Loucy (cell line): ENCODE data around the gene CDH4.

ENCODE experiments used
- H2AFZ ChIP-seq: fragments of 200-600 bp; sonication (generic); 2 replicates; pipeline ENCODE4 v1.6.0; 2016; ENCODE audit warnings: antibody characterized with exemption, mild to moderate bottlenecking, low read length, moderate library complexity
- H3F3A ChIP-seq: fragments of 200-600 bp; 2 replicates; pipeline ENCODE4 v1.6.0; 2016; ENCODE audit warnings: antibody characterized with exemption, low read depth, mild to moderate bottlenecking
- H3K27me3 ChIP-seq: fragments of 200-600 bp; sonication (generic); 2 replicates; pipeline ENCODE4 v1.6.1; 2014; ENCODE audit warnings: low read length, mild to moderate bottlenecking; ENCODE audit not compliant: insufficient read depth, poor library complexity, severe bottlenecking
- H3K36me3 ChIP-seq: fragments of 200-600 bp; sonication (generic); 2 replicates; pipeline ENCODE4 v1.6.1; 2016; ENCODE audit warnings: low read length; ENCODE audit not compliant: insufficient read depth
- H3K4me1 ChIP-seq: fragments of 200-600 bp; sonication (generic); 2 replicates; pipeline ENCODE4 v1.5.1; 2014; ENCODE audit warnings: low read length, mild to moderate bottlenecking; ENCODE audit not compliant: insufficient read depth, poor library complexity, severe bottlenecking
- H3K4me2 ChIP-seq: fragments of 200-600 bp; sonication (generic); 2 replicates; pipeline ENCODE4 v1.6.0; 2014; ENCODE audit warnings: antibody characterized with exemption, low read length, low read depth, mild to moderate bottlenecking; ENCODE audit not compliant: poor library complexity, severe bottlenecking
- H3K4me3 ChIP-seq: fragments of 200-600 bp; sonication (generic); 2 replicates; pipeline ENCODE4 v1.5.1; 2014; ENCODE audit warnings: low read length, mild to moderate bottlenecking, mixed read lengths; ENCODE audit not compliant: poor library complexity, severe bottlenecking
- H3K79me2 ChIP-seq: fragments of 200-600 bp; sonication (generic); 2 replicates; pipeline ENCODE4 v1.6.1; 2014; ENCODE audit warnings: low read length; ENCODE audit not compliant: insufficient read depth
- H3K9ac ChIP-seq: fragments of 200-600 bp; sonication (generic); 2 replicates; pipeline ENCODE4 v1.6.0; 2014; ENCODE audit warnings: mild to moderate bottlenecking, low read depth, low read length, moderate library complexity; ENCODE audit not compliant: poor library complexity, severe bottlenecking
- H3K9me2 ChIP-seq: fragments of 200-600 bp; sonication (generic); replicated peaks from 2 replicates; pipeline ENCODE4 v1.6.1; 2016; ENCODE audit warnings: low read depth, low read length, mixed read lengths
- H3K9me3 ChIP-seq: fragments of 200-600 bp; sonication (generic); 2 replicates; pipeline ENCODE4 v1.6.1; 2014; ENCODE audit warnings: mild to moderate bottlenecking, antibody characterized with exemption, low read length, low read depth; ENCODE audit not compliant: insufficient read depth
- H4K20me1 ChIP-seq: fragments of 200-600 bp; sonication (generic); 2 replicates; pipeline ENCODE4 v1.6.0; 2014; ENCODE audit warnings: antibody characterized with exemption, low read length, mild to moderate bottlenecking; ENCODE audit not compliant: insufficient read depth, poor library complexity, severe bottlenecking
- CTCF ChIP-seq: fragments of 200-600 bp; sonication (generic); conservative IDR thresholded peaks from 2 replicates; pipeline ENCODE4 v1.5.1; 2014; ENCODE audit warnings: mild to moderate bottlenecking, antibody characterized with exemption, low read length
- EZH2phosphoT487 ChIP-seq: fragments of 200-600 bp; IDR thresholded peaks from 2 replicates; pipeline ENCODE4 v1.6.1; 2018; ENCODE audit warnings: antibody characterized with exemption, mild to moderate bottlenecking, moderate library complexity, borderline replicate concordance

The CDH4 gene

GRCh38 chr20:61773926-61774587 is 522.0 kb downstream of the CDH4 start:
- no peaks in the 10 kb centered on the region for H3K79me2 ChIP-seq
- no peaks in the 10 kb centered on the region for H3K4me1 ChIP-seq
- H3F3A ChIP-seq = no peaks in the 10 kb centered on the region
- peaks cover 32% of the 10 kb centered on the region; the same call in 1 of the 2 replicates for H3K36me3 ChIP-seq
- H2AFZ ChIP-seq = no peak overlapping the region
- H3K4me2 ChIP-seq = no peak overlapping the region
- no peaks in the 10 kb centered on the region for H4K20me1 ChIP-seq
- H3K27me3 ChIP-seq = no peaks in the 10 kb centered on the region
- H3K4me3 ChIP-seq = no peak overlapping the region
- no peak overlapping the region for H3K9ac ChIP-seq
- no peaks in the 10 kb centered on the region for H3K9me2 ChIP-seq
- no peaks in the 10 kb centered on the region for H3K9me3 ChIP-seq
- no peak for TF ChIP-seq EZH2phosphoT487
- TF ChIP-seq CTCF = no peak

GRCh38 chr20:61775423-61775822 is 523.4 kb downstream of the CDH4 start:
- no peak for TF ChIP-seq EZH2phosphoT487
- no peak for TF ChIP-seq CTCF
- Histone ChIP-seq H3K4me3 (no peak overlapping the region), H3K79me2 (no peaks in the 10 kb centered on the region), H2AFZ (no peak overlapping the region), H3K9ac (no peak overlapping the region), H4K20me1 (no peaks in the 10 kb centered on the region), H3K9me2 (no peaks in the 10 kb centered on the region), H3K27me3 (no peaks in the 10 kb centered on the region), H3F3A (no peaks in the 10 kb centered on the region), H3K4me1 (no peaks in the 10 kb centered on the region), H3K9me3 (no peaks in the 10 kb centered on the region), H3K4me2 (no peak overlapping the region), H3K36me3 (peaks cover 37% of the 10 kb centered on the region; the same call in 1 of the 2 replicates)

- no peaks in the 10 kb centered on the region for H4K20me1 ChIP-seq
- H3K4me3 ChIP-seq = no peak overlapping the region
- no peaks in the 10 kb centered on the region for H3K9me2 ChIP-seq
- H3K36me3 ChIP-seq = peaks cover 37% of the 10 kb centered on the region; the same call in 1 of the 2 replicates
- H2AFZ ChIP-seq = no peak overlapping the region
- no peak overlapping the region for H3K9ac ChIP-seq
- no peaks in the 10 kb centered on the region for H3K4me1 ChIP-seq
- no peaks in the 10 kb centered on the region for H3F3A ChIP-seq
- H3K79me2 ChIP-seq = no peaks in the 10 kb centered on the region
- H3K9me3 ChIP-seq = 0 out of 2 replicates have a peak, but pooled peaks cover 3% of the 10 kb centered on the region
- TF ChIP-seq EZH2phosphoT487 = no peak
- TF ChIP-seq CTCF = no peak
- H3K4me2 ChIP-seq = no peak overlapping the region
- H3K27me3 ChIP-seq = no peaks in the 10 kb centered on the region
Measured at GRCh38 chr20:61776491-61777075, 524.5 kb downstream of the CDH4 start.
